K562 (cell line): ENCODE measurements around the gene MPI.

Source experiments
- NBN ChIP-seq: fragments of 450-650 bp; IDR thresholded peaks from 2 replicates; pipeline ENCODE4 v1.6.1; 2016; ENCODE audit warnings: low read depth, mild to moderate bottlenecking
- SIN3A ChIP-seq, 2 experiments: fragments of 150-350 bp in 1 of 2; IDR thresholded peaks; 2 replicates each; pipeline ENCODE4 v1.6.1; 2011 to 2016; ENCODE audit warnings: borderline replicate concordance in 2 of 2, low read depth in 2 of 2, low read length in 2 of 2, mild to moderate bottlenecking in 2 of 2, moderate library complexity in 2 of 2; ENCODE audit not compliant: control insufficient read depth in 1 of 2
- SRSF1 ChIP-seq: fragments of 200-400 bp; formaldehyde crosslinking; IDR thresholded peaks from 2 replicates; pipeline ENCODE4 v1.6.1; 2017; ENCODE audit warnings: mild to moderate bottlenecking, low read depth, low read length, moderate library complexity
- STAT5A ChIP-seq: IDR thresholded peaks from 2 replicates; pipeline ENCODE4 v1.6.1; 2012; ENCODE audit warnings: low read length, inconsistent platforms, borderline replicate concordance
- ZNF239 ChIP-seq: fragments of 250-450 bp; sonication (Bioruptor Pico); IDR thresholded peaks from 2 replicates; pipeline ENCODE4 v1.4.0; 2020; ENCODE audit warnings: mild to moderate bottlenecking
- ZZZ3 ChIP-seq: fragments of 450-650 bp; IDR thresholded peaks from 2 replicates; pipeline ENCODE4 v1.6.1; 2016; ENCODE audit warnings: antibody characterized with exemption, mild to moderate bottlenecking, moderate library complexity
- TF ChIP-seq, protein P1 (sequence below), 3 experiments: IDR thresholded peaks in 2 of 3; conservative IDR thresholded peaks in 1 of 3; 2 replicates each; pipeline ENCODE4 v1.5.1; 2011 to 2012; ENCODE audit warnings: low read length in 3 of 3, mild to moderate bottlenecking in 3 of 3, control low read depth in 2 of 3, improper control_type of control experiment in 1 of 3, inconsistent platforms in 1 of 3, low read depth in 1 of 3, mixed read lengths in 1 of 3, moderate library complexity in 1 of 3; ENCODE audit not compliant: insufficient read depth in 2 of 3

DNA sequence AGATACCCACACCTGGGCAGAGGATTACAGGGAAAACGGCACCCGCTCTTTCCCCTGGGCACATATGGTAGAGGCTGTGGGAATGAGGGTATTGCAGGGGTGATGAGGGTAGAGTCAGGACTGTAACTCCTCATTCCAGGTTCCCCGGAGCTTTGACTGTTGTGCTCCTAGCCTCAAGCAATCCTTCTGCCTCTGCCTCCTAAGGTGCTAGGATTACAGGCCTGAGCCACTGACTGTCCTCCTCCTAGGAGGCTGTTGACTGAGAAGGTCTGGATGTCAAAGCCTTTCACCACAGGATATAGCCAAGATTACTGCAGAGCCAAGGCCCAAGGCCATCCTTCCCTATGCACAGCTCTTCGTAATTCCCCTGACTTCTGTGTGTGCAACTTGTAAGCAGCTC lies 1.1 kb upstream of the MPI start:
- TF ChIP-seq, protein P1, sequence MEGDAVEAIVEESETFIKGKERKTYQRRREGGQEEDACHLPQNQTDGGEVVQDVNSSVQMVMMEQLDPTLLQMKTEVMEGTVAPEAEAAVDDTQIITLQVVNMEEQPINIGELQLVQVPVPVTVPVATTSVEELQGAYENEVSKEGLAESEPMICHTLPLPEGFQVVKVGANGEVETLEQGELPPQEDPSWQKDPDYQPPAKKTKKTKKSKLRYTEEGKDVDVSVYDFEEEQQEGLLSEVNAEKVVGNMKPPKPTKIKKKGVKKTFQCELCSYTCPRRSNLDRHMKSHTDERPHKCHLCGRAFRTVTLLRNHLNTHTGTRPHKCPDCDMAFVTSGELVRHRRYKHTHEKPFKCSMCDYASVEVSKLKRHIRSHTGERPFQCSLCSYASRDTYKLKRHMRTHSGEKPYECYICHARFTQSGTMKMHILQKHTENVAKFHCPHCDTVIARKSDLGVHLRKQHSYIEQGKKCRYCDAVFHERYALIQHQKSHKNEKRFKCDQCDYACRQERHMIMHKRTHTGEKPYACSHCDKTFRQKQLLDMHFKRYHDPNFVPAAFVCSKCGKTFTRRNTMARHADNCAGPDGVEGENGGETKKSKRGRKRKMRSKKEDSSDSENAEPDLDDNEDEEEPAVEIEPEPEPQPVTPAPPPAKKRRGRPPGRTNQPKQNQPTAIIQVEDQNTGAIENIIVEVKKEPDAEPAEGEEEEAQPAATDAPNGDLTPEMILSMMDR (IDR thresholded peaks at IDR 0.05 in 2 of 3, conservative IDR thresholded peaks at IDR 0.05 in 1 of 3; ENCODE audit: insufficient read depth in 2 of 3, low read depth in 1 of 3, low read length in 3 of 3), result no peak
- no peak for TF ChIP-seq STAT5A
- TF ChIP-seq SRSF1, result no peak
- TF ChIP-seq ZZZ3, result no peak
- TF ChIP-seq SIN3A (IDR thresholded peaks at IDR 0.05; ENCODE audit: borderline replicate concordance in 2 of 2, control insufficient read depth in 1 of 2, low read depth in 2 of 2, low read length in 2 of 2), result no peak
- no peak for TF ChIP-seq ZNF239 (CRISPR knock-in tag)
- TF ChIP-seq NBN, result no peak
